ENCODE results near the gene CACNA1B. TPM values are rescaled to one million over a fixed set of nuclear protein-coding genes. Genes with fewer than 3 reads are reported as not detected.
A peak's percentile ranks its signal among the peaks of the same experiment; 100 is the strongest.

Gene CACNA1B
- total RNA-seq, 4 donors from 2014 or later = 0.13 to 0.42 (median 0.31) TPM

- 87% methylated on average over 9 of the region's 12 CpGs for WGBS
- intact Hi-C loops (cut with DNase I) = no loop called here
- peak; percentile 90 for DNase-seq (ENCODE audit: extremely low spot score)
- Histone ChIP-seq H3K27me3 (peaks cover 0 to 21% (median 0%) of the 10 kb centered on the region in 4 donors), H3K4me1 (no peaks in the 10 kb centered on the region), H3K36me3 (no peaks in the 10 kb centered on the region), H3K27ac (replicated peaks in 1 of 4) (no peak overlapping the region), H3K4me3 (no peak overlapping the region), H3K9me3 (no peaks in the 10 kb centered on the region)
- TF ChIP-seq, protein P1, sequence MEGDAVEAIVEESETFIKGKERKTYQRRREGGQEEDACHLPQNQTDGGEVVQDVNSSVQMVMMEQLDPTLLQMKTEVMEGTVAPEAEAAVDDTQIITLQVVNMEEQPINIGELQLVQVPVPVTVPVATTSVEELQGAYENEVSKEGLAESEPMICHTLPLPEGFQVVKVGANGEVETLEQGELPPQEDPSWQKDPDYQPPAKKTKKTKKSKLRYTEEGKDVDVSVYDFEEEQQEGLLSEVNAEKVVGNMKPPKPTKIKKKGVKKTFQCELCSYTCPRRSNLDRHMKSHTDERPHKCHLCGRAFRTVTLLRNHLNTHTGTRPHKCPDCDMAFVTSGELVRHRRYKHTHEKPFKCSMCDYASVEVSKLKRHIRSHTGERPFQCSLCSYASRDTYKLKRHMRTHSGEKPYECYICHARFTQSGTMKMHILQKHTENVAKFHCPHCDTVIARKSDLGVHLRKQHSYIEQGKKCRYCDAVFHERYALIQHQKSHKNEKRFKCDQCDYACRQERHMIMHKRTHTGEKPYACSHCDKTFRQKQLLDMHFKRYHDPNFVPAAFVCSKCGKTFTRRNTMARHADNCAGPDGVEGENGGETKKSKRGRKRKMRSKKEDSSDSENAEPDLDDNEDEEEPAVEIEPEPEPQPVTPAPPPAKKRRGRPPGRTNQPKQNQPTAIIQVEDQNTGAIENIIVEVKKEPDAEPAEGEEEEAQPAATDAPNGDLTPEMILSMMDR (IDR thresholded peaks at IDR 0.05) = no peak
- TF ChIP-seq POLR2AphosphoS5 (IDR thresholded peaks at IDR 0.05) (no peak), POLR2A (IDR thresholded peaks at IDR 0.05; ENCODE audit: low read depth) (no peak)
Observed at GRCh38 chr9:137951597-137952490, 74.3 kb downstream of the CACNA1B start.

GRCh38 chr9:137952976-137953666 is 75.5 kb downstream of the CACNA1B start:
- Histone ChIP-seq H3K9me3 (no peaks in the 10 kb centered on the region), H3K4me1 (no peaks in the 10 kb centered on the region), H3K36me3 (no peaks in the 10 kb centered on the region), H3K27ac (replicated peaks in 1 of 4) (no peak overlapping the region), H3K4me3 (no peak overlapping the region), H3K27me3 (peaks cover 0 to 21% (median 0%) of the 10 kb centered on the region in 4 donors)
- 93% methylated on average over 11 of the region's 12 CpGs for WGBS
- intact Hi-C loops (cut with DNase I) = no loop called here
- no peak for TF ChIP-seq POLR2A (IDR thresholded peaks at IDR 0.05; ENCODE audit: low read depth)
- TF ChIP-seq, protein P1 (IDR thresholded peaks at IDR 0.05) = no peak
- TF ChIP-seq POLR2AphosphoS5 (IDR thresholded peaks at IDR 0.05) = no peak
- TF ChIP-seq EP300 (IDR thresholded peaks at IDR 0.05) = no peak
- no peak for DNase-seq (ENCODE audit: extremely low spot score)

DNA sequence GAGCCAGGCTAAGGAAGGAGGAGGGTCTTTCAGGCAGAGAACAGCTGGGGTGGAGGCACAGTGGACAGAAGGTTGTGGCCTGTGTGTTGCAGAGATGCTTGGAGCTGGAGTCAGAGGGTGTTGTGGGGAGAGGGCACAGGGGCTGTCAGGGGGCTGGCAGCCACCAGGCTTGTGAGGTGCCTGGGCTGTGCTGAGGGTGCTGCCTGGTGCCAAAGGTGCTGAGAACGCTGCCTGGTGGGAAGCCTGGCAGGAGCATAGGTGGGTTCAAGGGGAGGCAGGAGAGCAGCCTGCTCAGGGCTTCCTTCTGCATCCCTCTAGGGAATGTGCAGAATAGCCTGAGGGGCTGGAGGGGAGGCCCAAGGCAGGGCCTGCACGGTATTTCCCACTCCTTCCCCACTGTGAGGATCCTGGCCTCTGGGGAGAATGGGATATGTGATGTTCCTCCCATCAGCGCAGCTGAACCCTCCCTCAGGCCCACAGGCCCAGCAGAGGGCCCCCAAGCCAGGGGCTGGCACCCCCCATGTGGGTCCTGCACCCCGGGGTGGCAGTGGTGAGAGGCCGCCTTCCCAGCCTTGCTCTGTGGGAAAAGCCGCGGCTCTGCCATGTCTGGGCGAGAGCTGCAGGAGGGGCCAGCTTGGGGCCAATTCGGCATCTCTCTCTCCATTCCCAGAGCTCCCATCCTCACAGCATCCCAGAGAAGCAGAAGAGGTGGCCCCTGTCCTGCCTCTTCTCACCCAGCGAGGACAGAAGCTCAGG is 76.3 kb downstream of the CACNA1B start:
- no peaks in the 10 kb centered on the region for H3K4me1 ChIP-seq
- DNase-seq (ENCODE audit: extremely low spot score) = no peak
- H3K36me3 ChIP-seq = no peaks in the 10 kb centered on the region
- H3K4me3 ChIP-seq = no peak overlapping the region
- H3K27me3 ChIP-seq = peaks cover 0 to 21% (median 0%) of the 10 kb centered on the region in 4 donors
- 100% methylated on average over 1 of the region's 10 CpGs for WGBS
- intact Hi-C loops (cut with DNase I) = no loop called here
- H3K27ac ChIP-seq (replicated peaks in 1 of 4) = no peak overlapping the region
- TF ChIP-seq POLR2A (IDR thresholded peaks at IDR 0.05; ENCODE audit: low read depth) (no peak), POLR2AphosphoS5 (IDR thresholded peaks at IDR 0.05) (no peak), EP300 (IDR thresholded peaks at IDR 0.05) (no peak)
- TF ChIP-seq, protein P1 (IDR thresholded peaks at IDR 0.05) = no peak
- H3K9me3 ChIP-seq = no peaks in the 10 kb centered on the region

DNA sequence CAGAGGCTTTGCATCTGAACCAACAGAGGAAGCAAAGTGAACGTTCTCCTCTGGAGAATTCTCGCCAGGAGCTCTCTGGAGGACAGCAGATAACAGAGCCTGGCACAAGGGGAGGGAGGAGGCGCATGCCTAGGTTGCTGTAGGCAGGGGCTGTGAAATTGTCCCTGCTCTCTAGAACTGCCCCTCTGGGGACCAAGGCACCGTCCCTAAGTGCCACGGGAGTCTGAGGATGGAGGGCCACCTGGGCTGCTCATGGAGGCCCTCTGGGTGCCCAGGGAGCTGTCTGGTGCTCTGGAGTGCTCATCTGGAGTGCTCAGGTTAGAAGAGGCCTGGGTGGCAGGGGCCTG is 77.6 kb downstream of the CACNA1B start:
- TF ChIP-seq POLR2A (IDR thresholded peaks at IDR 0.05; ENCODE audit: low read depth) (no peak), EP300 (IDR thresholded peaks at IDR 0.05) (no peak), POLR2AphosphoS5 (IDR thresholded peaks at IDR 0.05) (no peak)
- TF ChIP-seq, protein P1 (IDR thresholded peaks at IDR 0.05) = no peak
- intact Hi-C loops (cut with DNase I) = no loop called here
- peaks cover 0 to 21% (median 0%) of the 10 kb centered on the region in 4 donors for H3K27me3 ChIP-seq
- H3K4me1 ChIP-seq = no peaks in the 10 kb centered on the region
- 78% methylated on average over 4 of the region's 5 CpGs for WGBS
- no peaks in the 10 kb centered on the region for H3K9me3 ChIP-seq
- H3K4me3 ChIP-seq = no peak overlapping the region
- no peak overlapping the region for H3K27ac ChIP-seq (replicated peaks in 1 of 4)
- no peaks in the 10 kb centered on the region for H3K36me3 ChIP-seq
- DNase-seq (ENCODE audit: extremely low spot score) = no peak

Data from esophagus muscularis mucosa (tissue), 4 donors.